H1 (cell line): ENCODE data around the gene OXTR. TPM values are rescaled to one million over a fixed set of nuclear protein-coding genes. Genes with fewer than 3 reads are reported as not detected.

Source experiments
- CTCF ChIA-PET: fragments of 300-600 bp; sonication (Branson Sonifier 250); formaldehyde crosslinking; loops from one replicate; lab custom pipeline; 2021; ENCODE audit not compliant: partially characterized antibody; lab: Charles Lee
- POLR2A ChIA-PET: fragments of 300-600 bp; sonication (Branson Sonifier 250); formaldehyde crosslinking; loops from one replicate; lab custom pipeline; 2021; ENCODE audit warnings: inconsistent platforms; ENCODE audit not compliant: partially characterized antibody; lab: Charles Lee
- DNase-seq, 2 experiments: peaks; one replicate each; pipeline versions ENCODE4 v3.0.0 to v3.0.0-alpha.2; 2010 to 2022; ENCODE audit warnings: low spot score in 2 of 2, low read depth in 1 of 2, mixed read lengths in 1 of 2
- FAIRE-seq: peaks from 2 replicates; lab custom pipeline; 2011; peaks lifted over from hg19 to GRCh38; lab: Jason Lieb, UNC
- H2AFZ ChIP-seq: 2 replicates; pipeline ENCODE4 v1.8.1; 2012; ENCODE audit warnings: low read length, inconsistent platforms
- H2AK5ac ChIP-seq: 2 replicates; pipeline ENCODE4 v1.6.1; 2013; ENCODE audit warnings: low read depth, low read length
- H2BK120ac ChIP-seq: replicated peaks from 2 replicates; pipeline ENCODE3; 2013; ENCODE audit warnings: low read depth, low read length, inconsistent platforms
- H2BK12ac ChIP-seq: 2 replicates; pipeline ENCODE4 v1.6.1; 2013; ENCODE audit warnings: low read depth, low read length
- H2BK15ac ChIP-seq: 2 replicates; pipeline ENCODE4 v1.6.1; 2013; ENCODE audit warnings: low read length
- H2BK20ac ChIP-seq: 2 replicates; pipeline ENCODE4 v1.6.1; 2013; ENCODE audit warnings: low read length
- H2BK5ac ChIP-seq: 2 replicates; pipeline ENCODE4 v1.6.1; 2013; ENCODE audit warnings: low read depth, low read length
- H3K14ac ChIP-seq: 2 replicates; pipeline ENCODE4 v1.6.1; 2013; ENCODE audit warnings: inconsistent platforms; ENCODE audit not compliant: insufficient read length
- H3K18ac ChIP-seq: 2 replicates; pipeline ENCODE4 v1.6.1; 2013; ENCODE audit warnings: low read length; ENCODE audit errors: extremely low read depth
- H3K23ac ChIP-seq: 2 replicates; pipeline ENCODE4 v1.6.1; 2013; ENCODE audit warnings: inconsistent platforms; ENCODE audit not compliant: insufficient read length
- H3K23me2 ChIP-seq: 2 replicates; pipeline ENCODE4 v1.6.1; 2013; ENCODE audit warnings: low read depth, low read length
- H3K27ac ChIP-seq: 2 replicates; pipeline ENCODE4 v1.6.1; 2011; ENCODE audit warnings: low read depth, low read length, inconsistent platforms
- H3K27me3 ChIP-seq, 4 experiments: replicated peaks in 1 of 4; 1 replicate in 1 of 4; 2 replicates in 3 of 4; pipeline versions ENCODE4 v1.6.1 to v1.8.1; 2011 to 2013; ENCODE audit warnings: low read length in 3 of 4, mild to moderate bottlenecking in 3 of 4, inconsistent platforms in 2 of 4, mixed read lengths in 2 of 4, moderate library complexity in 1 of 4; ENCODE audit not compliant: control insufficient read depth in 3 of 4, insufficient read depth in 3 of 4; ENCODE audit errors: extremely low read depth in 1 of 4
- H3K36me3 ChIP-seq, 4 experiments: 2 replicates each; pipeline versions ENCODE4 v1.6.1 to v1.8.1; 2011 to 2013; ENCODE audit warnings: mild to moderate bottlenecking in 4 of 4, low read length in 3 of 4, moderate library complexity in 2 of 4, control low read depth in 1 of 4, inconsistent platforms in 1 of 4; ENCODE audit not compliant: insufficient read depth in 4 of 4, control insufficient read depth in 2 of 4
- H3K4ac ChIP-seq: replicated peaks from 2 replicates; pipeline ENCODE3; 2013; ENCODE audit warnings: low read length, low read depth, mixed read lengths, inconsistent platforms; ENCODE audit not compliant: insufficient read length
- H3K4me1 ChIP-seq, 4 experiments: replicated peaks in 1 of 4; 1 replicate in 1 of 4; 2 replicates in 3 of 4; pipeline versions ENCODE4 v1.6.1 to v1.8.1; 2011 to 2013; ENCODE audit warnings: low read length in 3 of 4, inconsistent platforms in 2 of 4, mixed read lengths in 1 of 4; ENCODE audit not compliant: insufficient read depth in 4 of 4, control insufficient read depth in 3 of 4
- H3K4me2 ChIP-seq, 2 experiments: 2 replicates each; pipeline versions ENCODE4 v1.6.1 to v1.8.1; 2011 to 2013; ENCODE audit warnings: low read depth in 2 of 2, low read length in 2 of 2, control low read depth in 1 of 2, inconsistent platforms in 1 of 2, mild to moderate bottlenecking in 1 of 2; ENCODE audit not compliant: insufficient read depth in 1 of 2
- H3K4me3 ChIP-seq, 4 experiments: fragments of 200-600, 300-600 bp in 1 of 4; sonication (generic), shearing (Covaris generic), sonication (Bioruptor Twin) in 1 of 4; 2 replicates each; pipeline versions ENCODE4 v1.5.1 to v1.8.1; 2011 to 2016; ENCODE audit warnings: low read length in 4 of 4, low read depth in 3 of 4, control low read depth in 2 of 4, inconsistent platforms in 2 of 4, mild to moderate bottlenecking in 2 of 4, mixed read lengths in 1 of 4, moderate library complexity in 1 of 4; ENCODE audit not compliant: insufficient read depth in 2 of 4; ENCODE audit errors: extremely low read depth in 1 of 4
- H3K56ac ChIP-seq: replicated peaks from 2 replicates; pipeline ENCODE3; 2013; ENCODE audit warnings: low read depth, mild to moderate bottlenecking, mixed read lengths, low read length, inconsistent platforms; ENCODE audit not compliant: insufficient read length
- H3K79me1 ChIP-seq: 2 replicates; pipeline ENCODE4 v1.6.1; 2013; ENCODE audit warnings: low read depth, low read length, control low read depth
- H3K79me2 ChIP-seq, 2 experiments: 2 replicates each; pipeline versions ENCODE4 v1.6.1 to v1.8.1; 2012 to 2013; ENCODE audit warnings: low read length in 2 of 2, mild to moderate bottlenecking in 2 of 2, inconsistent platforms in 1 of 2; ENCODE audit not compliant: insufficient read depth in 2 of 2, control insufficient read depth in 1 of 2
- H3K9ac ChIP-seq, 4 experiments: replicated peaks in 1 of 4; 1 replicate in 1 of 4; 2 replicates in 3 of 4; pipeline versions ENCODE4 v1.6.1 to v1.8.1; 2011 to 2013; ENCODE audit warnings: low read depth in 3 of 4, low read length in 3 of 4, control low read depth in 2 of 4, mild to moderate bottlenecking in 2 of 4, moderate library complexity in 2 of 4, inconsistent platforms in 1 of 4; ENCODE audit errors: extremely low read depth in 1 of 4
- H3K9me3 ChIP-seq, 2 experiments: 2 replicates each; pipeline versions ENCODE4 v1.6.1 to v1.8.1; 2012 to 2013; ENCODE audit warnings: mild to moderate bottlenecking in 2 of 2, moderate library complexity in 2 of 2, control low read depth in 1 of 2, inconsistent platforms in 1 of 2, low read depth in 1 of 2, low read length in 1 of 2, mixed read lengths in 1 of 2; ENCODE audit not compliant: insufficient read depth in 2 of 2
- H4K20me1 ChIP-seq, 2 experiments: replicated peaks in 1 of 2; 2 replicates each; pipeline versions ENCODE3 to v1.8.1; 2011 to 2013; ENCODE audit warnings: inconsistent platforms in 2 of 2, low read length in 2 of 2, mild to moderate bottlenecking in 1 of 2; ENCODE audit not compliant: insufficient read depth in 2 of 2, control insufficient read depth in 1 of 2
- H4K5ac ChIP-seq: 2 replicates; pipeline ENCODE4 v1.6.1; 2013; ENCODE audit warnings: low read length, low read depth, mixed read lengths, inconsistent platforms; ENCODE audit not compliant: insufficient read length
- H4K8ac ChIP-seq: 2 replicates; pipeline ENCODE4 v1.8.0; 2013; ENCODE audit warnings: mild to moderate bottlenecking, moderate library complexity, low read length, inconsistent platforms; ENCODE audit not compliant: insufficient read depth; ENCODE audit errors: extremely low read depth
- H4K91ac ChIP-seq: replicated peaks from 2 replicates; pipeline ENCODE3; 2013; ENCODE audit warnings: low read length, mixed read lengths, inconsistent platforms; ENCODE audit not compliant: insufficient read length
- BRCA1 ChIP-seq: IDR thresholded peaks from 2 replicates; pipeline ENCODE4 v1.6.1; 2012; ENCODE audit warnings: low read depth, low read length, improper control_type of control experiment
- CEBPB ChIP-seq: IDR thresholded peaks from 2 replicates; pipeline ENCODE4 v1.6.1; 2012; ENCODE audit warnings: low read depth, low read length
- CHD2 ChIP-seq: IDR thresholded peaks from 2 replicates; pipeline ENCODE4 v1.6.1; 2012; ENCODE audit warnings: low read length, improper control_type of control experiment
- EGR1 ChIP-seq: IDR thresholded peaks from 2 replicates; pipeline ENCODE4 v1.6.1; 2011; ENCODE audit warnings: low read depth, low read length, borderline replicate concordance
- EZH2 ChIP-seq: fragments of 200-600 bp; sonication (generic); IDR thresholded peaks from 2 replicates; pipeline ENCODE4 v1.7.1; 2012; ENCODE audit warnings: low read depth, mild to moderate bottlenecking, moderate library complexity, low read length, inconsistent platforms; ENCODE audit not compliant: severe bottlenecking
- HDAC2 ChIP-seq, 2 experiments: fragments of 300-600 bp in 1 of 2; sonication (generic) in 1 of 2; IDR thresholded peaks; 2 replicates each; pipeline ENCODE4 v1.6.1; 2011 to 2012; ENCODE audit warnings: low read depth in 2 of 2, low read length in 2 of 2, mild to moderate bottlenecking in 2 of 2, moderate library complexity in 2 of 2, borderline replicate concordance in 1 of 2, inconsistent platforms in 1 of 2
- POLR2A ChIP-seq, 2 experiments: IDR thresholded peaks; 1 replicate in 1 of 2; 2 replicates in 1 of 2; pipeline ENCODE4 v1.6.1; 2011; ENCODE audit warnings: low read depth in 2 of 2, low read length in 2 of 2, mild to moderate bottlenecking in 2 of 2; ENCODE audit errors: control extremely low read depth in 1 of 2
- WGBS, 2 experiments: shearing (Covaris generic) in 1 of 2; methylation state at CpG; one replicate each; pipeline versions ENCODE4 v1.1.6 to v1.1.7; 2013 to 2015; ENCODE audit warnings: low lambda C conversion rate in 2 of 2, mixed read lengths in 2 of 2, inconsistent platforms in 1 of 2, low coverage in 1 of 2, missing lambda C conversion rate in 1 of 2; ENCODE audit not compliant: insufficient replicate concordance in 2 of 2, insufficient coverage in 1 of 2, insufficient read length in 1 of 2; ENCODE audit errors: extremely low coverage in 1 of 2, missing lambda C conversion rate in 1 of 2; 5-methylcytosine and 5-hydroxymethylcytosine counted together
- polyA plus RNA-seq, 7 experiments: library from polyadenylated mRNA; depleted of rRNA in 3 of 7; stranded (reverse) in 5 of 7; unstranded in 2 of 7; fragments of >200 nt in 5 of 7; fragments of 200-250 nt in 2 of 7; gene quantifications; 1 replicate in 5 of 7; 2 replicates in 1 of 7; 4 replicates in 1 of 7; pipeline versions ENCODE4 v1.2.1 to v1.2.3, GENCODE V29; 2011 to 2013; ENCODE audit warnings: missing spikeins in 2 of 7, mixed read lengths in 2 of 7
- total RNA-seq: library from RNA; stranded (reverse); fragmentation: NEBNext Ultra II Directional; extraction: Animal tissue kit (Norgen Biotek cat#: 25700); gene quantifications from 2 replicates; pipeline ENCODE4 v1.2.1, GENCODE V29; 2021

OXTR gene
- total and polyA plus RNA-seq, 2 of the 8 experiments (the other 6 are each of a cell fraction or from before 2014, with no cell fraction given) = 0.77 to 2.3 TPM

- Histone ChIP-seq H3K56ac (no peak overlapping the region), H3K36me3 (no peaks in the 10 kb centered on the region), H2BK20ac (no peak overlapping the region), H3K18ac (no peak overlapping the region), H2AK5ac (no peak overlapping the region), H3K23ac (no peak overlapping the region), H2BK15ac (no peak overlapping the region), H3K23me2 (no peaks in the 10 kb centered on the region), H3K27ac (no peak overlapping the region), H3K9ac (no peak overlapping the region), H3K79me1 (no peaks in the 10 kb centered on the region), H3K4me2 (no peak overlapping the region), H4K5ac (no peak overlapping the region), H2BK120ac (no peak overlapping the region), H3K4ac (no peak overlapping the region), H2BK5ac (no peak overlapping the region), H2BK12ac (no peak overlapping the region), H3K79me2 (no peaks in the 10 kb centered on the region), H4K91ac (no peak overlapping the region), H3K14ac (no peak overlapping the region), H4K8ac (no peak overlapping the region), H3K27me3 (no peaks in the 10 kb centered on the region), H3K9me3 (no peaks in the 10 kb centered on the region), H2AFZ (no peak overlapping the region), H4K20me1 (peaks cover 0 to under 1% of the 10 kb centered on the region in 2 experiments), H3K4me1 (no peaks in the 10 kb centered on the region), H3K4me3 (no peak overlapping the region)
- FAIRE-seq (no peak), DNase-seq (no peak)
- POLR2A ChIA-PET = interaction anchor here (0.7 kb wide), 1 partner anchor 403 kb away, joined by 3 read pairs; no protein-coding TSS in a partner anchor
- CTCF ChIA-PET = interaction anchor here (1.3 to 1.7 kb wide), 2 partner anchors 16 to 20 kb away, joined by 3 to 4 read pairs; partner anchors contain the start of gene OXTR
- WGBS, 2 experiments = 87% methylated on average over 3 of the region's 3 CpGs; no CpG with 5 or more reads in 1 of the 2 experiments
- TF ChIP-seq BRCA1 (no peak), POLR2A (IDR thresholded peaks at IDR 0.05; ENCODE audit: control extremely low read depth in 1 of 2, low read depth in 2 of 2, low read length in 2 of 2) (no peak), EZH2 (no peak), HDAC2 (IDR thresholded peaks at IDR 0.05; ENCODE audit: borderline replicate concordance in 1 of 2, low read depth in 2 of 2, low read length in 2 of 2) (no peak), CEBPB (no peak), CHD2 (no peak), EGR1 (no peak)
Observed at GRCh38 chr3:8749316-8749715, 20.1 kb downstream of the OXTR start.
